SH-SY5Y (cell line): Measurements from ENCODE around the gene PKN2.

Experiments used
- GATA2 ChIP-seq: IDR thresholded peaks from 2 replicates; pipeline ENCODE4 v1.6.1; 2011; ENCODE audit warnings: mild to moderate bottlenecking, low read depth, low read length
- GATA3 ChIP-seq: IDR thresholded peaks from 2 replicates; pipeline ENCODE4 v1.6.1; 2011; ENCODE audit warnings: low read depth, mild to moderate bottlenecking, low read length, moderate library complexity

- no peak for TF ChIP-seq GATA3
- no peak for TF ChIP-seq GATA2
These were observed 107.1 kb downstream of the PKN2 start for GRCh38 chr1:88791192-88791591.
